Dendritic cell treated with granulocyte-macrophage colony-stimulating factor and Interleukin-4, amounts not matched to agents 40 ng/mL and 50 ng/mL, for 4 days (primary cell): ENCODE data around the gene WDR36.
"Not testable (repeated sequence)": the region's sequence is repeated elsewhere in the genome, so short reads cannot be mapped to it uniquely, and the experiment has no call there.

ENCODE experiments used
- H3K27ac Mint-ChIP-seq: one replicate; pipeline ENCODE4 v1.8.0; 2022; ENCODE audit warnings: mild to moderate bottlenecking, mixed read lengths
- H3K27me3 Mint-ChIP-seq: one replicate; pipeline ENCODE4 v1.8.0; 2022; ENCODE audit warnings: mild to moderate bottlenecking, mixed read lengths
- H3K36me3 Mint-ChIP-seq: one replicate; pipeline ENCODE4 v1.8.0; 2022; ENCODE audit warnings: low read depth, mixed read lengths
- H3K4me1 Mint-ChIP-seq: one replicate; pipeline ENCODE4 v1.8.0; 2022; ENCODE audit warnings: low read depth, mixed read lengths
- H3K4me3 Mint-ChIP-seq: one replicate; pipeline ENCODE4 v1.8.0; 2022; ENCODE audit warnings: mild to moderate bottlenecking, moderate library complexity, mixed read lengths
- H3K9me3 Mint-ChIP-seq: one replicate; pipeline ENCODE4 v1.8.0; 2022; ENCODE audit warnings: mixed read lengths
- intact Hi-C: fragments of 100-400 bp; cut with micrococcal nuclease; formaldehyde crosslinking; loops from one replicate; pipeline ENCODE4 v1.15.0; 2022

Gene WDR36

GRCh38 chr5:111134864-111135263 is 42.7 kb downstream of the WDR36 start:
- peaks cover 19% of the 10 kb centered on the region for H3K4me1 Mint-ChIP-seq
- H3K36me3 Mint-ChIP-seq, result no peaks in the 10 kb centered on the region
- no peak overlapping the region for H3K4me3 Mint-ChIP-seq
- H3K9me3 Mint-ChIP-seq, result no peaks in the 10 kb centered on the region
- no peaks in the 10 kb centered on the region for H3K27me3 Mint-ChIP-seq
- intact Hi-C loops, result no loop called here
- no peak overlapping the region for H3K27ac Mint-ChIP-seq

DNA sequence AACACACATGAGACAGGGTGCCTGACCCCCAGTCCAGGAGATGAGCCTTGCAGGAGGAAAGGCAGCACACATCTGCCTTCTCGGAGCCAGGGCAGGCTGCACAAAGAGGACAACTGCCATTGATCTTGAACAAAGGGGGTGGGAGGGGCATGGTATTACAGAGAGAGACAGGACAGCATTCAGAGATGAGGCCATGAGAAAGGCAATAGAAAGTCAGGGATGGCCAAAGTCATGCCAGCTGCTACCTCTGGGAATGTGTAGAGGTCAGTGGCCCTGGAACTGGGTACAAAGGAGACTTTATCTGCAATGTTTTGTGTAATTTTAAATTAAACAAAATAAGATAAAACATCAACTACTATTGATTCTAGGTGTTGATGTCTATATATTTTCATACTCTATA is 43.2 kb downstream of the WDR36 start:
- no peak overlapping the region for H3K4me3 Mint-ChIP-seq
- H3K9me3 Mint-ChIP-seq, result no peaks in the 10 kb centered on the region
- no peak overlapping the region for H3K27ac Mint-ChIP-seq
- H3K27me3 Mint-ChIP-seq, result no peaks in the 10 kb centered on the region
- intact Hi-C loops, result no loop called here
- no peaks in the 10 kb centered on the region for H3K36me3 Mint-ChIP-seq
- H3K4me1 Mint-ChIP-seq, result peaks cover 19% of the 10 kb centered on the region

GRCh38 chr5:111135946-111136345 is 43.8 kb downstream of the WDR36 start:
- intact Hi-C loops, result no loop called here
- Mint-ChIP-seq H3K4me1 (peaks cover 17% of the 10 kb centered on the region), H3K27me3 (no peaks in the 10 kb centered on the region), H3K27ac (no peak overlapping the region), H3K9me3 (no peaks in the 10 kb centered on the region), H3K36me3 (no peaks in the 10 kb centered on the region), H3K4me3 (no peak overlapping the region)

- no peaks in the 10 kb centered on the region for H3K27me3 Mint-ChIP-seq
- H3K27ac Mint-ChIP-seq, result no peak overlapping the region
- H3K4me3 Mint-ChIP-seq, result no peak overlapping the region
- H3K9me3 Mint-ChIP-seq, result no peaks in the 10 kb centered on the region
- intact Hi-C loops, result no loop called here
- peaks cover 3% of the 10 kb centered on the region for H3K4me1 Mint-ChIP-seq
- H3K36me3 Mint-ChIP-seq, result no peaks in the 10 kb centered on the region
These were observed 45.9 kb downstream of the WDR36 start for GRCh38 chr5:111138096-111138495.

- H3K4me1 Mint-ChIP-seq, H3K27me3 Mint-ChIP-seq, intact Hi-C loops, H3K36me3 Mint-ChIP-seq, H3K27ac Mint-ChIP-seq, H3K4me3 Mint-ChIP-seq, H3K9me3 Mint-ChIP-seq: not testable (repeated sequence)
These were observed 49.3 kb downstream of the WDR36 start for GRCh38 chr5:111141471-111141870.

- H3K9me3 Mint-ChIP-seq, result no peaks in the 10 kb centered on the region
- no peak overlapping the region for H3K4me3 Mint-ChIP-seq
- no peak overlapping the region for H3K27ac Mint-ChIP-seq
- H3K27me3 Mint-ChIP-seq, result peaks cover 3% of the 10 kb centered on the region
- no peaks in the 10 kb centered on the region for H3K36me3 Mint-ChIP-seq
- intact Hi-C loops, result loop anchor here (2.0 kb wide), 1 partner anchor 384 kb away; no protein-coding TSS in a partner anchor
- H3K4me1 Mint-ChIP-seq, result no peaks in the 10 kb centered on the region
These were observed 50.8 kb downstream of the WDR36 start for GRCh38 chr5:111142932-111143331.

DNA sequence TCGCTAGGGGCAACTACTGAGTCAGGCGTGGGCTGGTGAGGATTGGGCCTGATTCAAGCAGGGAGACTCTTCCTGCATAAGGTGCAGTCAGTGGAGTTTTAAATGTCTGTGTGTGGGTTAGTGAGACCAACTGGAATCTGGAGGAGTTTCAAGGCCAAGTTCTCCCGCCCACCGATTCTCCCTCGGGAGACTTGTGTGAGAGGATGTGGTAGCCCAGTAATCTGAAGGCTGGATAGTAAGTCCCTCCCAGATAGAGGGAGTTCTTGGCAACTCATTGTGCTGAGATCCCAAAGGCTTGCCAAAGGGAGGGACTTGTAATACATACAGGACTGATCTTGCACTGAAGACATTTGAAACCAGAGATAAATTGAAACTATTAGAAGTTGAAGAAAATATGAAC is 51.8 kb downstream of the WDR36 start:
- peaks cover 3% of the 10 kb centered on the region for H3K27me3 Mint-ChIP-seq
- no peaks in the 10 kb centered on the region for H3K36me3 Mint-ChIP-seq
- H3K9me3 Mint-ChIP-seq, result no peaks in the 10 kb centered on the region
- intact Hi-C loops, result loop anchor here (2.0 kb wide), 1 partner anchor 385 kb away; no protein-coding TSS in a partner anchor
- no peak overlapping the region for H3K4me3 Mint-ChIP-seq
- no peaks in the 10 kb centered on the region for H3K4me1 Mint-ChIP-seq
- H3K27ac Mint-ChIP-seq, result no peak overlapping the region

- intact Hi-C loops, result no loop called here
- no peaks in the 10 kb centered on the region for H3K4me1 Mint-ChIP-seq
- H3K4me3 Mint-ChIP-seq, result no peak overlapping the region
- no peak overlapping the region for H3K27ac Mint-ChIP-seq
- no peaks in the 10 kb centered on the region for H3K9me3 Mint-ChIP-seq
- no peaks in the 10 kb centered on the region for H3K36me3 Mint-ChIP-seq
- peaks cover 3% of the 10 kb centered on the region for H3K27me3 Mint-ChIP-seq
These were observed 52.3 kb downstream of the WDR36 start for GRCh38 chr5:111144352-111144930.

- H3K27me3 Mint-ChIP-seq, result peaks cover 3% of the 10 kb centered on the region
- H3K9me3 Mint-ChIP-seq, result no peaks in the 10 kb centered on the region
- no peak overlapping the region for H3K27ac Mint-ChIP-seq
- intact Hi-C loops, result no loop called here
- no peak overlapping the region for H3K4me3 Mint-ChIP-seq
- no peaks in the 10 kb centered on the region for H3K4me1 Mint-ChIP-seq
- H3K36me3 Mint-ChIP-seq, result no peaks in the 10 kb centered on the region
These were observed 53.9 kb downstream of the WDR36 start for GRCh38 chr5:111146053-111146452.

GRCh38 chr5:111147502-111147901 is 55.4 kb downstream of the WDR36 start:
- intact Hi-C loops, result no loop called here
- H3K36me3 Mint-ChIP-seq, result no peaks in the 10 kb centered on the region
- no peak overlapping the region for H3K27ac Mint-ChIP-seq
- H3K27me3 Mint-ChIP-seq, result peaks cover 6% of the 10 kb centered on the region
- H3K4me1 Mint-ChIP-seq, result no peaks in the 10 kb centered on the region
- no peaks in the 10 kb centered on the region for H3K9me3 Mint-ChIP-seq
- H3K4me3 Mint-ChIP-seq, result no peak overlapping the region

- H3K27me3 Mint-ChIP-seq, result peaks cover 3% of the 10 kb centered on the region
- intact Hi-C loops, result loop anchor here (10.0 kb wide), 1 partner anchor 393 kb away; no protein-coding TSS in a partner anchor
- H3K27ac Mint-ChIP-seq, result no peak overlapping the region
- no peaks in the 10 kb centered on the region for H3K4me1 Mint-ChIP-seq
- no peak overlapping the region for H3K4me3 Mint-ChIP-seq
- no peaks in the 10 kb centered on the region for H3K9me3 Mint-ChIP-seq
- no peaks in the 10 kb centered on the region for H3K36me3 Mint-ChIP-seq
These were observed 59.9 kb downstream of the WDR36 start for GRCh38 chr5:111151998-111152397.

DNA sequence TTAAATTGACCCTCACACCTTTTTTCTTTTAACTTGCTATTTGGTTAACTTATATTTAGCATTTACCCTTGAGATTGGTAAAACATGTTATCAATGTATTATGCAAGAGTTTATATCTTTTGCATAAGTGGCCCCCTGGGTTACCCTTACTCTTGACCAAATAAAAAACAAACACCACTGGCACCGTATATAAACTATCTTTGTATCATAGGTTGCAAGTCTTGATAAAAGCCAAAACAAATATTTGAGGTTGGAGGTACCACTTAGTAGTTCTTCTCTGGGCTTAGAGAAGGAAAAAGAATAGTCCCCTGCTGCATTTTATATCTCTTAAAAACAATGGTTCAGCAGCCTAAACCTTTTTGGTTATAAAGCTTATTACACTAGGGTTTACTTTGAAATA is 61.3 kb downstream of the WDR36 start:
- Mint-ChIP-seq H3K4me3 (no peak overlapping the region), H3K27ac (no peak overlapping the region), H3K36me3 (no peaks in the 10 kb centered on the region), H3K9me3 (no peaks in the 10 kb centered on the region), H3K4me1 (no peaks in the 10 kb centered on the region), H3K27me3 (peaks cover 3% of the 10 kb centered on the region)
- intact Hi-C loops, result loop anchor here (10.0 kb wide), 1 partner anchor 391 kb away; no protein-coding TSS in a partner anchor

- Mint-ChIP-seq H3K27ac (no peak overlapping the region), H3K9me3 (no peaks in the 10 kb centered on the region), H3K4me3 (no peak overlapping the region), H3K27me3 (peaks cover 3% of the 10 kb centered on the region), H3K36me3 (no peaks in the 10 kb centered on the region), H3K4me1 (no peaks in the 10 kb centered on the region)
- intact Hi-C loops, result loop anchor here (10.0 kb wide), 1 partner anchor 391 kb away; no protein-coding TSS in a partner anchor
These were observed 61.8 kb downstream of the WDR36 start for GRCh38 chr5:111153945-111154344.

- intact Hi-C loops, result loop anchor here (1.0 to 10.0 kb wide), 2 partner anchors 387 to 989 kb away; no protein-coding TSS in a partner anchor
- H3K9me3 Mint-ChIP-seq, result no peaks in the 10 kb centered on the region
- no peak overlapping the region for H3K27ac Mint-ChIP-seq
- H3K4me3 Mint-ChIP-seq, result no peak overlapping the region
- H3K27me3 Mint-ChIP-seq, result peaks cover 2% of the 10 kb centered on the region
- H3K36me3 Mint-ChIP-seq, result no peaks in the 10 kb centered on the region
- no peaks in the 10 kb centered on the region for H3K4me1 Mint-ChIP-seq
These were observed 66.1 kb downstream of the WDR36 start for GRCh38 chr5:111158105-111158744.
